Endothelial cell of umbilical vein (primary cell): Measurements from ENCODE around the gene ZIC1. TPM values are rescaled to one million over a fixed set of nuclear protein-coding genes. Genes with fewer than 3 reads are reported as not detected.

Experiments used
- BruUV-seq: library from RNA; stranded (reverse); fragments of 400-500 nt; replicated peaks from 2 replicates; lab custom pipeline; 2021; lab: Mats Ljungman, UMichigan
- CTCF ChIA-PET: fragments of 300-600, 350-600 bp; sonication (Branson Sonifier 250); formaldehyde crosslinking; loops from one replicate; lab custom pipeline; 2021; ENCODE audit warnings: antibody characterized with exemption, inconsistent platforms; lab: Charles Lee
- POLR2A ChIA-PET: fragments of 300-600, 350-600 bp; sonication (Branson Sonifier 250); formaldehyde crosslinking; loops from one replicate; lab custom pipeline; 2021; ENCODE audit warnings: antibody characterized with exemption, inconsistent platforms; lab: Charles Lee
- DNase-seq: peaks from one replicate; pipeline ENCODE4 v3.0.0-alpha.2; 2011; ENCODE audit warnings: low read depth, low spot score
- FAIRE-seq: peaks from 2 replicates; lab custom pipeline; 2011; peaks lifted over from hg19 to GRCh38; lab: Jason Lieb, UNC
- H2AFZ ChIP-seq: 2 replicates; pipeline ENCODE4 v1.6.0; 2012; ENCODE audit warnings: low read depth, low read length, control low read depth, inconsistent platforms
- H3K27ac ChIP-seq: 2 replicates; pipeline ENCODE4 v1.5.1; 2011; ENCODE audit warnings: low read depth, mild to moderate bottlenecking, control low read depth, low read length, moderate library complexity; ENCODE audit not compliant: insufficient read depth
- H3K27me3 ChIP-seq, 2 experiments: 2 replicates each; pipeline versions ENCODE4 v1.6.0 to v1.6.1; 2011; ENCODE audit warnings: low read length in 2 of 2, mixed read lengths in 1 of 2; ENCODE audit not compliant: control insufficient read depth in 2 of 2, insufficient read depth in 2 of 2
- H3K36me3 ChIP-seq, 2 experiments: 2 replicates in 1 of 2; 3 replicates in 1 of 2; pipeline ENCODE4 v1.5.1; 2011; ENCODE audit warnings: low read length in 2 of 2, mild to moderate bottlenecking in 1 of 2, moderate library complexity in 1 of 2; ENCODE audit not compliant: control insufficient read depth in 2 of 2, insufficient read depth in 2 of 2; ENCODE audit errors: extremely low read depth in 1 of 2
- H3K4me1 ChIP-seq: 3 replicates; pipeline ENCODE4 v1.5.1; 2011; ENCODE audit warnings: mild to moderate bottlenecking, low read length; ENCODE audit not compliant: control insufficient read depth, insufficient read depth; ENCODE audit errors: extremely low read depth
- H3K4me2 ChIP-seq: 2 replicates; pipeline ENCODE4 v1.6.1; 2011; ENCODE audit warnings: low read length, control low read depth, mixed read lengths; ENCODE audit not compliant: insufficient read depth
- H3K4me3 ChIP-seq, 3 experiments: fragments of 200-600 bp in 1 of 3; sonication (generic), shearing (Covaris generic) in 1 of 3; replicated peaks in 1 of 3; 2 replicates each; pipeline ENCODE4 v1.5.1; 2011 to 2016; ENCODE audit warnings: control low read depth in 3 of 3, low read length in 3 of 3, mild to moderate bottlenecking in 2 of 3, inconsistent platforms in 1 of 3, low read depth in 1 of 3, moderate library complexity in 1 of 3; ENCODE audit not compliant: insufficient read depth in 1 of 3
- H3K79me2 ChIP-seq: 2 replicates; pipeline ENCODE4 v1.6.0; 2012; ENCODE audit warnings: low read length, inconsistent platforms; ENCODE audit not compliant: control insufficient read depth, insufficient read depth
- H3K9ac ChIP-seq: replicated peaks from 2 replicates; pipeline ENCODE3; 2011; ENCODE audit warnings: low read length, control low read depth; ENCODE audit not compliant: insufficient read depth; ENCODE audit errors: extremely low read depth
- H3K9me1 ChIP-seq: replicated peaks from 3 replicates; pipeline ENCODE4 v1.6.0; 2011; ENCODE audit warnings: mild to moderate bottlenecking, low read length; ENCODE audit not compliant: control insufficient read depth, insufficient read depth; ENCODE audit errors: extremely low read depth
- H3K9me3 ChIP-seq: replicated peaks from 2 replicates; pipeline ENCODE4 v1.5.1; 2012; ENCODE audit warnings: low read length, inconsistent platforms; ENCODE audit not compliant: control insufficient read depth, insufficient read depth
- H4K20me1 ChIP-seq: replicated peaks from 2 replicates; pipeline ENCODE3; 2011; ENCODE audit warnings: mild to moderate bottlenecking, low read length; ENCODE audit not compliant: control insufficient read depth, insufficient read depth; ENCODE audit errors: extremely low read depth
- EZH2 ChIP-seq: IDR thresholded peaks from 2 replicates; pipeline ENCODE4 v1.6.1; 2012; ENCODE audit warnings: borderline replicate concordance, low read depth, mild to moderate bottlenecking, moderate library complexity, low read length, inconsistent platforms; ENCODE audit not compliant: severe bottlenecking
- MAX ChIP-seq: IDR thresholded peaks from 2 replicates; pipeline ENCODE4 v1.6.1; 2011; ENCODE audit not compliant: insufficient read depth, insufficient read length
- POLR2A ChIP-seq: IDR thresholded peaks from 2 replicates; pipeline ENCODE4 v1.6.1; 2012; ENCODE audit warnings: low read depth, mild to moderate bottlenecking, control low read depth, low read length
- dilution Hi-C: fragments of 300-500 bp; cut with MboI; formaldehyde crosslinking; loops from one replicate; pipeline ENCODE4 v1.15.0; 2019; ENCODE audit warnings: low sequenced_read_pairs; ENCODE audit not compliant: extremely low pct_ligation_motif_present
- intact Hi-C: fragments of 100-400 bp; cut with micrococcal nuclease; formaldehyde crosslinking; loops from one replicate; pipeline ENCODE4 v1.10.0; 2022
- polyA plus RNA-seq, 4 experiments: library from polyadenylated mRNA; depleted of rRNA in 3 of 4; stranded (reverse) in 3 of 4; unstranded in 1 of 4; fragments of >200 nt; gene quantifications; 2 replicates each; pipeline versions ENCODE4 v1.2.1 to v1.2.3, GENCODE V29; 2011 to 2012; ENCODE audit warnings: missing spikeins in 1 of 4
- total RNA-seq: library from RNA; stranded (reverse); gene quantifications from 2 replicates; pipeline ENCODE4 v1.2.3, GENCODE V29; 2021

The ZIC1 gene
- total and polyA plus RNA-seq, 2 donors (not counting 3 experiments of a cell fraction or from before 2014, with no cell fraction given): not detected

- H4K20me1 ChIP-seq: no peaks in the 10 kb centered on the region
- H3K9me3 ChIP-seq: no peaks in the 10 kb centered on the region
- intact Hi-C loops (no loop called here), dilution Hi-C loops (no loop called here)
- peak; percentile 48 for TF ChIP-seq EZH2
- TF ChIP-seq MAX: no peak
- ChIA-PET POLR2A (no interaction called here), CTCF (interaction anchor here (1.7 kb wide), 2 partner anchors 11 to 12 kb away, joined by 6 to 7 read pairs; no protein-coding TSS in a partner anchor)
- no peak overlapping the region for H2AFZ ChIP-seq
- H3K36me3 ChIP-seq: no peaks in the 10 kb centered on the region
- no peak overlapping the region for H3K4me2 ChIP-seq
- peaks cover 89 to 99% of the 10 kb centered on the region in 2 experiments for H3K27me3 ChIP-seq
- no peaks in the 10 kb centered on the region for H3K4me1 ChIP-seq
- BruUV-seq: no TSS peak
- no peak overlapping the region for H3K9ac ChIP-seq
- H3K9me1 ChIP-seq: no peaks in the 10 kb centered on the region
- H3K79me2 ChIP-seq: no peaks in the 10 kb centered on the region
- no peak overlapping the region for H3K4me3 ChIP-seq
- FAIRE-seq: no peak
- DNase-seq: no peak
- no peak overlapping the region for H3K27ac ChIP-seq
Measured at GRCh38 chr3:147371771-147372340, 37.3 kb upstream of the ZIC1 start.

- Histone ChIP-seq H3K27me3 (peaks cover 92 to 99% of the 10 kb centered on the region in 2 experiments), H3K36me3 (no peaks in the 10 kb centered on the region), H3K4me1 (no peaks in the 10 kb centered on the region), H4K20me1 (no peaks in the 10 kb centered on the region), H3K79me2 (no peaks in the 10 kb centered on the region), H3K27ac (no peak overlapping the region), H2AFZ (no peak overlapping the region), H3K9me3 (no peaks in the 10 kb centered on the region), H3K4me2 (no peak overlapping the region), H3K4me3 (no peak overlapping the region), H3K9me1 (no peaks in the 10 kb centered on the region), H3K9ac (no peak overlapping the region)
- no peak for TF ChIP-seq POLR2A
- TF ChIP-seq EZH2: peak; percentile 70
- CTCF ChIA-PET: interaction anchor here (1.7 kb wide), 2 partner anchors 11 kb away, joined by 6 to 7 read pairs; no protein-coding TSS in a partner anchor
- dilution Hi-C loops (no loop called here), intact Hi-C loops (no loop called here)
- POLR2A ChIA-PET: no interaction called here
- DNase-seq (no peak), FAIRE-seq (no peak)
- BruUV-seq: no TSS peak
Measured at GRCh38 chr3:147372525-147373027, 36.6 kb upstream of the ZIC1 start.
